ENCODE results near the gene TMEM89. TPM values are rescaled to one million over a fixed set of nuclear protein-coding genes. Genes with fewer than 3 reads are reported as not detected.

The TMEM89 gene, protein sequence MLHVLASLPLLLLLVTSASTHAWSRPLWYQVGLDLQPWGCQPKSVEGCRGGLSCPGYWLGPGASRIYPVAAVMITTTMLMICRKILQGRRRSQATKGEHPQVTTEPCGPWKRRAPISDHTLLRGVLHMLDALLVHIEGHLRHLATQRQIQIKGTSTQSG
- polyA plus RNA-seq (2011; rRNA removed) (not detected in 2 replicates), polyA plus RNA-seq (2017; fragmentation: RNase III; extraction: RNeasy Plus Mini Kit Qiagen cat#74134 plus additional on column Dnase treatment) (0.21 TPM in 1 of 3 replicates, not detected in the others), polyA minus RNA-seq (2011; rRNA and poly(A)+ RNA removed) (not detected in 2 replicates)
- 0.12 and 0.19 TPM in 2 replicates for polyA plus RNA-seq (2012; cell fraction: cytosol; rRNA removed)
- polyA plus RNA-seq (2012; cell fraction: nucleus; rRNA removed) = 1.0 and 2.2 TPM in 2 replicates

DNA sequence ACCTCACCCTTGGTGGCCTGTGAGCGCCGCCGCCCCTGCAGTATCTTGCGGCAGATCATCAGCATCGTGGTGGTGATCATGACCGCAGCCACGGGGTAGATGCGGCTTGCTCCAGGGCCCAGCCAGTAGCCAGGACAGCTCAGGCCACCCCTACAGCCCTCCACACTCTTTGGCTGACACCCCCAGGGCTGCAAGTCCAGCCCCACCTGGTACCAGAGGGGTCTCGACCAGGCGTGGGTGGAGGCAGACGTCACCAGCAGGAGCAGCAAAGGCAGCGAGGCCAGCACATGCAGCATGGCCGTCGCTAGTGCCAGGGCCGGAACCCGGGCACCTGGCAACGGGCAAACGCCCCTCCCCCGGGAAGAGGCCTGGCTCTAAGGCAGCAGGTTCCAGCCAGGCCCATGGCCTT is at the start of gene TMEM89:
TSS of gene TMEM89 (minus strand) at position 309 of the 409 bp plus-strand sequence. CDS start at position 296, 13 bp downstream.
- Histone ChIP-seq H3K9me3 (peaks cover 15% of the 10 kb centered on the region), H3K4me1 (no peaks in the 10 kb centered on the region), H3K27ac (no peak within 1 kb of the TSS), H3K4me3 (no peak within 1 kb of the TSS), H3K4me2 (no peak within 1 kb of the TSS)
- DNase-seq (ENCODE audit: low read depth in 1 of 2, low spot score in 1 of 2) = no peak
- TF ChIP-seq RAD21 (conservative IDR thresholded peaks at IDR 0.05 in 1 of 2, IDR thresholded peaks at IDR 0.05 in 1 of 2) (no peak), CBX8 (IDR thresholded peaks at IDR 0.05) (no peak), HOXB13 (CRISPR knock-in tag; IDR thresholded peaks at IDR 0.05; ENCODE audit: low read depth) (no peak), NFE2L2 (conservative IDR thresholded peaks at IDR 0.05; ENCODE audit: low read length) (no peak)
- TF ChIP-seq, protein P1, sequence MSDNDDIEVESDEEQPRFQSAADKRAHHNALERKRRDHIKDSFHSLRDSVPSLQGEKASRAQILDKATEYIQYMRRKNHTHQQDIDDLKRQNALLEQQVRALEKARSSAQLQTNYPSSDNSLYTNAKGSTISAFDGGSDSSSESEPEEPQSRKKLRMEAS (IDR thresholded peaks at IDR 0.05) = no peak
- FAIRE-seq = no peak
- no peak for ATAC-seq
- CTCF ChIA-PET = interaction anchor here (0.9 to 3.7 kb wide), 2 partner anchors 10 to 13 kb away, joined by 6 to 17 read pairs; partner anchors contain the start of gene SLC26A6
- 93% methylated on average over 8 of the region's 19 CpGs for WGBS (ENCODE audit: missing lambda C conversion rate)
- POLR2A ChIA-PET = no interaction called here

DNA sequence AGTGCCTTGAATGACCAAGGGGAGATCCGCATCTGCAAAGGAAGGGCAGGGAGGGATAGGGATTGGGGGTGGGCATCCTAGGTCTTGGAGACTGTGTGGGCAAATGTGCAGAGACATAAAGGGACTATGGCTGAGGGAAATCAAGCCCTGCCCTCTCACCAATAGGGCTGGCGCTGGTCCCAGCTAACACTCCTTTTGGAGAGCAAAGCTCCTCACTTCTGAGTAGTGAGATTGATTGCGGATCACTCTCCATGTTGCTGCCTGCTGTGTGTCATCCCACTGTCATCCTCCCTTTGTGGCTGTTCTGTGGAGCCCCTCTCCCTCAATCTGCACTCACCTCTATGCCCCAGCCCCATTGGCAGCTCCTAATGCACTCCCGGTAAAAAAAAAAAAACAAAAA is 43.4 kb upstream of the TMEM89 start:
- peaks cover 13% of the 10 kb centered on the region for H3K4me1 ChIP-seq
- CTCF ChIA-PET = interaction anchor here (0.7 to 3.4 kb wide), 7 partner anchors 11 to 229 kb away, joined by 3 to 34 read pairs (median 4); partner anchors contain the start of gene NCKIPSD
- TF ChIP-seq POLR2AphosphoS2 (conservative IDR thresholded peaks at IDR 0.05; ENCODE audit: low read length) (no peak), CBX8 (IDR thresholded peaks at IDR 0.05) (no peak), CEBPB (IDR thresholded peaks at IDR 0.05) (no peak), GATA3 (IDR thresholded peaks at IDR 0.05; ENCODE audit: borderline replicate concordance) (no peak), MAZ (IDR thresholded peaks at IDR 0.05; ENCODE audit: borderline replicate concordance, low read depth, low read length) (no peak)
- FAIRE-seq = no peak
- H3K27ac ChIP-seq = peak overlapping the region in 1 of 2 experiments; percentile 98; a peak in 2 of 6 replicates
- 100% methylated on average over 4 of the region's 4 CpGs for WGBS (ENCODE audit: missing lambda C conversion rate)
- H3K4me2 ChIP-seq = no peak overlapping the region
- ATAC-seq = no peak
- POLR2A ChIA-PET = no interaction called here
- H3K4me3 ChIP-seq = no peak overlapping the region
- no peaks in the 10 kb centered on the region for H3K9me3 ChIP-seq
- DNase-seq (ENCODE audit: low read depth in 1 of 2, low spot score in 1 of 2) = no peak

DNA sequence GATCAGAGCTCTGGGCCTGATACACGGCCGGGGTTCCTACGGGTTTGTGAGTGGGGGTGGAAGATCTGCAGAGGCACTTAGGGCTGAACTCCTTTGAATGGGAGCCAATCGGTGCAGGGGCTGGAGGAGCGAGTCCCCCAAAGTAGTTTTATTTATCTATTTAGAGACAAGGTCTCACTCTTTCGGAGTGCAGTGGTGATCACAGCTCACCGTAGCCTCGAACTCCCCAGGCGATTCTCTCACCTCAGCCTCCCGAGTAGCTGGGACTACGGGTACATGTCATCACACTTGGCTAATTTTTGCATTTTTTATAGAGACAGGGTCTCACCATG is 42.7 kb upstream of the TMEM89 start:
- Histone ChIP-seq H3K4me2 (peak overlapping the region; percentile 58), H3K9me3 (no peaks in the 10 kb centered on the region), H3K27ac (peak overlapping the region; percentile 58 to 98), H3K4me3 (no peak overlapping the region; the same call in 2 of the 3 replicates), H3K4me1 (peaks cover 13% of the 10 kb centered on the region)
- CTCF ChIA-PET = interaction anchor here (0.7 to 3.4 kb wide), 12 partner anchors 11 to 228 kb away, joined by 3 to 34 read pairs (median 4); partner anchors contain the start of gene NCKIPSD
- ATAC-seq (no peak), DNase-seq (ENCODE audit: low read depth in 1 of 2, low spot score in 1 of 2) (no peak), FAIRE-seq (no peak)
- TF ChIP-seq, protein P2, sequence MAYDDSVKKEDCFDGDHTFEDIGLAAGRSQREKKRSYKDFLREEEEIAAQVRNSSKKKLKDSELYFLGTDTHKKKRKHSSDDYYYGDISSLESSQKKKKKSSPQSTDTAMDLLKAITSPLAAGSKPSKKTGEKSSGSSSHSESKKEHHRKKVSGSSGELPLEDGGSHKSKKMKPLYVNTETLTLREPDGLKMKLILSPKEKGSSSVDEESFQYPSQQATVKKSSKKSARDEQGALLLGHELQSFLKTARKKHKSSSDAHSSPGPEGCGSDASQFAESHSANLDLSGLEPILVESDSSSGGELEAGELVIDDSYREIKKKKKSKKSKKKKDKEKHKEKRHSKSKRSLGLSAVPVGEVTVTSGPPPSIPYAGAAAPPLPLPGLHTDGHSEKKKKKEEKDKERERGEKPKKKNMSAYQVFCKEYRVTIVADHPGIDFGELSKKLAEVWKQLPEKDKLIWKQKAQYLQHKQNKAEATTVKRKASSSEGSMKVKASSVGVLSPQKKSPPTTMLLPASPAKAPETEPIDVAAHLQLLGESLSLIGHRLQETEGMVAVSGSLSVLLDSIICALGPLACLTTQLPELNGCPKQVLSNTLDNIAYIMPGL (CRISPR knock-in tag; IDR thresholded peaks at IDR 0.05; ENCODE audit: borderline replicate concordance) = no peak
- TF ChIP-seq, protein P1 (IDR thresholded peaks at IDR 0.05) = no peak
- TF ChIP-seq JUN (IDR thresholded peaks at IDR 0.05) = no peak
- TF ChIP-seq RAD21 (conservative IDR thresholded peaks at IDR 0.05 in 1 of 2, IDR thresholded peaks at IDR 0.05 in 1 of 2) = no peak
- no peak for TF ChIP-seq CEBPB (IDR thresholded peaks at IDR 0.05)
- TF ChIP-seq JUNB (IDR thresholded peaks at IDR 0.05) = no peak
- TF ChIP-seq, protein P3, sequence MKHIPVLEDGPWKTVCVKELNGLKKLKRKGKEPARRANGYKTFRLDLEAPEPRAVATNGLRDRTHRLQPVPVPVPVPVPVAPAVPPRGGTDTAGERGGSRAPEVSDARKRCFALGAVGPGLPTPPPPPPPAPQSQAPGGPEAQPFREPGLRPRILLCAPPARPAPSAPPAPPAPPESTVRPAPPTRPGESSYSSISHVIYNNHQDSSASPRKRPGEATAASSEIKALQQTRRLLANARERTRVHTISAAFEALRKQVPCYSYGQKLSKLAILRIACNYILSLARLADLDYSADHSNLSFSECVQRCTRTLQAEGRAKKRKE (CRISPR knock-in tag; IDR thresholded peaks at IDR 0.05; ENCODE audit: low read depth) = no peak
- TF ChIP-seq, protein P4, sequence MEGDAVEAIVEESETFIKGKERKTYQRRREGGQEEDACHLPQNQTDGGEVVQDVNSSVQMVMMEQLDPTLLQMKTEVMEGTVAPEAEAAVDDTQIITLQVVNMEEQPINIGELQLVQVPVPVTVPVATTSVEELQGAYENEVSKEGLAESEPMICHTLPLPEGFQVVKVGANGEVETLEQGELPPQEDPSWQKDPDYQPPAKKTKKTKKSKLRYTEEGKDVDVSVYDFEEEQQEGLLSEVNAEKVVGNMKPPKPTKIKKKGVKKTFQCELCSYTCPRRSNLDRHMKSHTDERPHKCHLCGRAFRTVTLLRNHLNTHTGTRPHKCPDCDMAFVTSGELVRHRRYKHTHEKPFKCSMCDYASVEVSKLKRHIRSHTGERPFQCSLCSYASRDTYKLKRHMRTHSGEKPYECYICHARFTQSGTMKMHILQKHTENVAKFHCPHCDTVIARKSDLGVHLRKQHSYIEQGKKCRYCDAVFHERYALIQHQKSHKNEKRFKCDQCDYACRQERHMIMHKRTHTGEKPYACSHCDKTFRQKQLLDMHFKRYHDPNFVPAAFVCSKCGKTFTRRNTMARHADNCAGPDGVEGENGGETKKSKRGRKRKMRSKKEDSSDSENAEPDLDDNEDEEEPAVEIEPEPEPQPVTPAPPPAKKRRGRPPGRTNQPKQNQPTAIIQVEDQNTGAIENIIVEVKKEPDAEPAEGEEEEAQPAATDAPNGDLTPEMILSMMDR (IDR thresholded peaks at IDR 0.05) = no peak; the same call in 2 of the 3 replicates
- no peak for TF ChIP-seq BHLHE40 (IDR thresholded peaks at IDR 0.05; ENCODE audit: low read depth, low read length)
- TF ChIP-seq EHF (CRISPR knock-in tag; IDR thresholded peaks at IDR 0.05) = no peak
- POLR2A ChIA-PET = interaction anchor here (1.3 to 1.9 kb wide), 3 partner anchors 10 to 105 kb away, joined by 4 to 6 read pairs (median 5); partner anchors contain the start of gene IP6K2
- 40% methylated on average over 9 of the region's 11 CpGs for WGBS (ENCODE audit: missing lambda C conversion rate)
